Tibial artery (tissue), 4 donors: ENCODE measurements around the gene NEDD4L.

Experiments used
- DNase-seq, 2 donors: peaks; one replicate each; pipeline ENCODE4 v3.0.0-alpha.2; 2019
- H3K27ac ChIP-seq, 2 donors: fragments of 200-600 bp; sonication (generic) in 1 of 2; 1 replicate in 1 of 2; 2 replicates in 1 of 2; pipeline ENCODE4 v1.5.1; 2018 to 2019; ENCODE audit warnings: mild to moderate bottlenecking in 1 of 2
- H3K27me3 ChIP-seq, 2 donors: fragments of 200-600 bp; sonication (generic) in 1 of 2; one replicate each; pipeline versions ENCODE4 v1.5.1 to v1.6.0; 2016 to 2019
- H3K36me3 ChIP-seq, 3 donors: fragments of 200-600 bp; sonication (generic) in 2 of 3; one replicate each; pipeline ENCODE4 v1.5.1; 2016 to 2019; ENCODE audit warnings: mild to moderate bottlenecking in 2 of 3
- H3K4me1 ChIP-seq, 4 donors: fragments of 200-600 bp; sonication (generic) in 2 of 4; 1 replicate in 3 of 4; 2 replicates in 1 of 4; pipeline ENCODE4 v1.5.1; 2016 to 2019
- H3K4me3 ChIP-seq, 2 donors: fragments of 200-600 bp; sonication (generic) in 1 of 2; 1 replicate in 1 of 2; 2 replicates in 1 of 2; pipeline ENCODE4 v1.5.1; 2018 to 2019; ENCODE audit warnings: mild to moderate bottlenecking in 2 of 2
- H3K9me3 ChIP-seq, 3 donors: fragments of 200-600 bp; sonication (generic) in 1 of 3; one replicate each; pipeline ENCODE4 v1.5.1; 2016 to 2019
- CTCF ChIP-seq, 2 experiments: fragments of 200-600 bp in 1 of 2; fragments of 450-650 bp in 1 of 2; IDR thresholded peaks; one replicate each; pipeline ENCODE4 v1.5.1; 2017 to 2019; ENCODE audit warnings: antibody characterized with exemption in 2 of 2, mild to moderate bottlenecking in 1 of 2, moderate library complexity in 1 of 2
- intact Hi-C: fragments of 100-400 bp; cut with DNase I; formaldehyde crosslinking; loops from one replicate; pipeline ENCODE4 v1.15.0; 2023; ENCODE audit warnings: low total_unique reads

NEDD4L gene

GRCh38 chr18:58449464-58449863 is 405.4 kb downstream of the NEDD4L start:
- Histone ChIP-seq H3K4me3 (no peak overlapping the region), H3K36me3 (no peaks in the 10 kb centered on the region), H3K27me3 (no peaks in the 10 kb centered on the region), H3K4me1 (no peaks in the 10 kb centered on the region), H3K9me3 (no peaks in the 10 kb centered on the region), H3K27ac (no peak overlapping the region)
- no peak for DNase-seq
- no peak for TF ChIP-seq CTCF (IDR thresholded peaks at IDR 0.05)
- intact Hi-C loops, result no loop called here
